ENCODE results near the gene KIF25.

KIF25 gene

DNA sequence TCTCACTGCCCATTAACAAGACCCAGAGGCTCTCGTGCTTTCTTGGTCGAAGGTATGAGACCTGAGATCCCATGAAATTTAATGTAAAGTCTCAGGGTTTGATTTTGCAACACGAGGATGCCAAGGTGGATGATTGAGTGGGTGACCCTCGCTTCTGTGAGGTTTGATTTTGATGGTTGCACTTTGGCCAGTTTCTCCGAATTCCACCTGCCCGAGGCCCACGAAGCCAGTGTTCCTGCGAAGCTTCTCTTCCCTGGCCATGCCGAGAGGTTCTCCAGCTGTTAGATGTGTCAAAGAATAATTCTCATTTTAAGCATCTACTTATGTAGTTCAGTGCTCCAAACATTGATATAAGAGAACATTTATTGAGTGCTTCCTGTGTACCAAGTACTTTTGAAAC is at the start of gene KIF25:
Gene KIF25 (plus strand): TSS at position 30 of the 400 bp plus-strand sequence. CDS start 31,915 bp downstream, outside the sequence.
- DNase-seq, result no peak

GRCh38 chr6:167947716-167948115 is 49.8 kb upstream of the KIF25 start:
- DNase-seq, result no peak

- no peak for DNase-seq
These were observed 48.8 kb upstream of the KIF25 start for GRCh38 chr6:167948716-167949115.

GRCh38 chr6:167949121-167949684 is 48.3 kb upstream of the KIF25 start:
- DNase-seq, result no peak

DNA sequence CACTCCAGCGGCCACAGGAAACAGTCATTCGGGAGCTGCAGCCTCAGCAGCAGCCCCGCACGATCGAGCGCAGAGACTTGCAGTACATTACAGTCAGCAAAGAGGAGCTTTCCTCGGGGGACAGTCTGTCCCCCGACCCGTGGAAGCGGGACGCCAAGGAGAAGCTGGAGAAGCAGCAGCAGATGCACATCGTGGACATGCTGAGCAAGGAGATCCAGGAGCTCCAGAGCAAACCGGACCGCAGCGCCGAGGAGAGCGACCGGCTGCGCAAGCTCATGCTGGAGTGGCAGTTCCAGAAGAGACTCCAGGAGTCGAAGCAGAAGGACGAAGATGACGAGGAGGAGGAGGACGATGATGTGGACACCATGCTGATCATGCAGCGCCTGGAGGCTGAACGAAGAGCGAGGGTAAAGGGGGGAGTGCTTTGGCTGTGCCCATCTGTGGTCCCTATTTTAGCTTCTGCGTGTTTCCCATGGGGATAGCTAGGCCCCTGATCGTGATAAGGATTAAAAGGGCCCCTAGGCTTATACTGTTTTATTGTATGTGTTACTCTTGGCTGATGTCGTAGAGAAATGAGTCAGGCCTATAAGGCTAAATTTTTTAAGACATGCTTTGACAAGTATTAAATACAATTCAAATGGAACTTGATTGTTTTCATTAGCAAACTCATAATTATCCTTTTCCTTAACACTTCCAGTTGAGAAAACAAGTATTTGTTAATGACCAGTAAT is 45.5 kb upstream of the KIF25 start:
- DNase-seq, result no peak

GRCh38 chr6:167952512-167952859 is 45.0 kb upstream of the KIF25 start:
- no peak for DNase-seq

GRCh38 chr6:167953551-167953950 is 43.9 kb upstream of the KIF25 start:
- no peak for DNase-seq

GRCh38 chr6:167954151-167954550 is 43.3 kb upstream of the KIF25 start:
- DNase-seq, result no peak

GRCh38 chr6:167956491-167956890 is 41.0 kb upstream of the KIF25 start:
- no peak for DNase-seq

GRCh38 chr6:167956983-167957492 is 40.4 kb upstream of the KIF25 start:
- DNase-seq, result no peak

GRCh38 chr6:167957626-167958025 is 39.8 kb upstream of the KIF25 start:
- no peak for DNase-seq

GRCh38 chr6:167960579-167960978 is 36.9 kb upstream of the KIF25 start:
- no peak for DNase-seq

DNA sequence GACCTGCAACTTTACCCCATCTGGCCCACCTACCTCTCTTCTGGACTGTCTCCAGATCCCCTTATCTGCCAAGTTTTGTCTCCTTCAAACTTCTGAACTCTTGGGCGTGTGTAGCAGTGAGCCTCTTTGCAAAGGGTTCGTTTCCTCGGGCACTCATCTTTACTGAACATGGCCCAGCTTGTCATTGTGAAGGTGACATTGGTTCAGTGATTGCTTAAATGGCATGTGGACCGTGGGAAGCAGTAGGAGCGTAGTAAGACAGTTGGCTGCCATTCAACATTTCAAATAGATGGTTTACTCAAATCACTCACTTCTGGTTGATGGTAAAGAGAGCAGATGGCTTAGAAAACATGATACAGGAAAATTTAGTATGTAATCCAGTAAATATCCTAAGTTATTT is 34.8 kb upstream of the KIF25 start:
- DNase-seq, result no peak

DNA sequence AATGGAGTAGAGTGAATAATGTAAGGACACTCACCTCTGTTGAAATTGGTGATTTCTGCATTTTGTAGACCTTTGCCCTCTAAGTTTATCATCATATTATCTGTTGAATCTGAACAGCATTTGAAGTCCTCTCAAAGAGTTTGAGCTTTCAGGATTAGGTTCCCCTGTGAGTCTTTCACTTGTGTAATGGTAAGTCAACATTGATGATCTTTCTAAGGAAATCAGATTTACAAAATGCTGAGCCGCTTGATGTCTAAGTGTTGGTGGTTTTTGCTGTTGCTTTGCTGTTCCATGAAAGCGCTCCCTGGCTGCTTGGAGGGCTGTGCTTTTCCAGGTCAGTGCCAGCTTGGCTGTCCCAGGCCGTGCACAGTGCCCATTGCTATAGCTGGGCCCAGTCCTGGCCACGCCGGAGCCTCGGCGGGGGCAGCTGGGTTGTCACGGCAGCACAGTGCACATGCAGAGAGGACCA is 33.8 kb upstream of the KIF25 start:
- DNase-seq, result no peak

DNA sequence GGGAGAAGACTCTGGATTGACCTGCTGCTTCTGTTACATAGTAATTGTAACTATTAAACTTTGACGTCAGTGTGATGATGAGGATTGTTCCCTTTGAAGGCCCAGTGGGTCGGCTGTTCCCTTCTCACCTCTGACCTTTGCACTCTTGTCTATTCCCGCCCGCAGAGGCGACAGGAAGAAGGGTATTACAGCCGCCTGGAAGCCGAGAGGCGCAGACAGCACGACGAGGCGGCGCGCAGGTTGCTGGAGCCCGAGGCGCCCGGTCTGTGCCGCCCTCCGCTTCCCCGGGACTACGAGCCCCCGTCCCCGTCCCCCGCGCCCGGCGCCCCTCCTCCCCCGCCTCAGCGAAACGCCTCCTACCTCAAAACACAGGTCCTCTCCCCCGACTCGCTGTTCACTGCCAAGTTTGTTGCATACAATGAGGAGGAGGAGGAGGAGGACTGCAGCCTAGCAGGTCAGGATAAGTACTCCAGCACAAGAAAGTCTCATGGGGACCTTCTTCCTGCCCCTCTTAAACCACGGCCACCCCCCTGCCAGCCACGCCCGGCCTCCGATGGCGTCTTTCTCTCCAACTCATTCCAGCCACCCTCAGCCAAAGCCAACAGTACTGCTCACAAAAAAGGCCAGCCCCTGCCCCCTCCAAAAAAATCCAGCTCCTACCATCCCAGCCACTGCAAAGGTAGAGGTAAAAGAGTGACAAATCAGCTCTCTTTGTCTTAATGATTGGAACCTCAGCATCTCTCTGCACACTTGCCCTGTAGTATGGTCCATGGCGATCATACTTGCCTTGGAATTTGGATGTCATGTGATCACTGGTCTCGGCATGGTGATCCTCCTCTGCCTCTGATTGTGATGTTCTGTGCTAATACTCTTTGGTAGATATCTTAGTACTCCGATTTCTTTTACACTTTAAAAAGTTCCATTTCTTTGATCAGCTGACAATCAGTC is 31.6 kb upstream of the KIF25 start:
- DNase-seq, result no peak

GRCh38 chr6:167966540-167966905 is 30.9 kb upstream of the KIF25 start:
- DNase-seq, result no peak

DNA sequence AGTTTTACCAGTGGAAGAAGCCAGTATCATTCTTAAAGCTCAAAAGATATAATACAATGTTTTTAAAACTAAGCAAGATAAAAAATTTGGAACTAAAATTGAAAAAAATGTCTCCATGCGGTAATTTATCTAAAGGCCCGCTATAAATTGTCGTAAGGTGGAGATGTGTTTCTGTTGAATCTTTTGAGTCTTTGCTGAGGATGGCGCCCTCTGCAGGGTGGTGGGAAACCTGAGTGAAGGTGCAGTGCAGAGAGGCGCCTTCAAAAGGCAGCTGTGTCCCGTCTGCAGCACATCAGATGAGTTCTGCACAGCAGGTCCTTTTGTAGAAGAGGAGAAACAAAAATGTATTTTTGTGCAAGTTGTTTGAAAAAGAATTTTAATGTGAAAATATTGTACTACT is 29.4 kb upstream of the KIF25 start:
- no peak for DNase-seq

DNA sequence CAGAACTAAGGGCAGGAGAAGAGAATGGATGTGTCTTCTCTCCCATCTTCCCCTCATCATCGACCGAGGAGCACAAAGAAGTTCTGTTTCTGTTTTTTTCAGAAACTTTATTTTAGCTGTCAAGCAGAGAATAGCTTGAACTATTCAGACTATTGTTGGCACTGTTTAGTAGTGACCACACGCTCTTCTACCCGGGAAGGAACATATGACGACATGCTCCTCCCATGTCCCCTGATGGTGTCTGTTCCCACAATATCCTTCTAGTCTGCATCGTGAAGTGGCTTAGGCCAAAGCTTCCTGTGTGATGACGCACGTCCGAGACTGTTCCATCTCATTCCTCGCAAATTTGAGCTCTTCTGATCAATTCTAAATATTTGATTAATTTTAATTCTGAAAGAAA is 27.2 kb upstream of the KIF25 start:
- DNase-seq, result no peak

GRCh38 chr6:167972193-167972592 is 25.3 kb upstream of the KIF25 start:
- no peak for DNase-seq

- no peak for DNase-seq
These were observed 24.2 kb upstream of the KIF25 start for GRCh38 chr6:167973148-167973885.

DNA sequence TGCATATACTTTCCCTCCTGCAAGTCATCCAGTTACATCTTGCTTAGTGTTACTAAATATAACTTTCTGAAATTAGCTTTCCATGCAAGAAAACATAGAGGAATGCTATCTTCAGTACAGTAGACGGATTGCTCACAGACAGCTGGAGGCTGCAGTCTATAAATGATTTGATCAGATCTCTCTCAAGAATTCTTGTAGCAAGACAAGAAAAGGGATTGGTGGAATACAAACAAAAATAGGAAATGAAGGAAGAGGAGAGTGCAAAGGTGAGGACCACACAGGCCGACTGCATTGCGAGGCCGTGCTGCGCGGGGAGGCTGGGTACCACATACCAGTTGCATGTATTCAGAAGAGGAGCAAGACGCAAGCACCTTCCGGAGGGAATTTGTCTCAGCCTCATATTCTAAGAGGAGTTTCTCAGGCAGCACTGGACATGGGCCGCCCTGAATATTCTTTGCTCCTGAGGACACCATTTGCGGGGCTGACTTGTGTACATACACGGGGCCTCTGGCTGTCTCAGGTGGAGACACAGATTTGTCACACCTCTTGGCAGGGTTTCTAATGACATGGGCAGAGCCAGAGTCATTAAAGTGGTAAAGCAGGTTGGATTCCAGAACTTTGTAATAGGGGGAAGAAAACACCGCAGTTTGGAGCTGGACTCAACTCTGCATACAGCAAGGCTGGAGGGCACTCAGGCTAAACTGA is 22.7 kb upstream of the KIF25 start:
- no peak for DNase-seq

DNA sequence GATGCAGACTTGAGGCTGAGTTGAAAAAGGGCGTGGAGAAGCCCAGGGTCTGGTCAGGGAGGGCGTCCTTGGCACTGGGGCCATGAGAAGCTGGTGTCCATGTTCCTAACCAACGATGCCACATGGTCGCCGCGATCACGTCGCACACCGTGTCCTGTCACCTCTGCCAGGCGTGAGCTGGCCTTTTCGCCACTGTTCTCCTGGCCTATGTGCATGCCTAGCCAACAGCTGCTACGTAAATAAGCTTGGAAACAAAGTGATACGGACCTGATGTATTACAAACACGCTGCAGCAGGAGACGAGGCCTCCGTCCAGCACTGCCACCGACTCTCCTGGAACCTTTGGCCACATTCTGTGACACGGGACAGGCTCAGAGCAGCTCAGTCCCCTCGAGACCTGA is 22.0 kb upstream of the KIF25 start:
- DNase-seq, result no peak

Data from NCI-H2029 treated with DMSO at 0.1 percent for 48 hours (cell line).